ENCODE data around the gene SDK1.
"Not testable (repeated sequence)": the region's sequence is repeated elsewhere in the genome, so short reads cannot be mapped to it uniquely, and the experiment has no call there.

The SDK1 gene

GRCh38 chr7:4308205-4308590, 1007.1 kb downstream of the SDK1 start:
- H3K9me3 Mint-ChIP-seq: no peaks in the 10 kb centered on the region
- no peak overlapping the region for H3K4me3 Mint-ChIP-seq
- H3K27ac Mint-ChIP-seq: no peak overlapping the region
- H3K4me1 Mint-ChIP-seq (ENCODE audit: low read depth): no peaks in the 10 kb centered on the region
- no peaks in the 10 kb centered on the region for H3K36me3 Mint-ChIP-seq (ENCODE audit: low read depth)
- no peak for DNase-seq
- peaks cover 3% of the 10 kb centered on the region for H3K27me3 Mint-ChIP-seq

DNA sequence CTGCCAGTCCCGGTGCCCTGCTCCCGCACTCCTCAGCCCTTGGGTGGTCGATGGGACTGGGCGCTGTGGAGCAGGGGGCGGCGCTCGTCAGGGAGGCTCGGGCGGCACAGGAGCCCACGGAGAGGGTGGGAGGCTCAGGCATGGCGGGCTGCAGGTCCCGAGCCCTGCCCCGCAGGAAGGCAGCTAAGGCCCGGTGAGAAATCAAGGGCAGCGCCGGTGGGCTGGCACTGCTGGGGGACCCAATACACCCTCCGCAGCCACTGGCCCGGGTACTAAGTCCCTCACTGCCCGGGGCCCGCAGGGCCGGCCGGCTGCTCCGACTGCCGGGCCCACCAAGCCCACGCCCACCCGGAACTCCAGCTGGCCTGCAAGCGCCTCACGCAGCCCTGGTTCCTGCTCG, 1012.9 kb downstream of the SDK1 start:
- DNase-seq; H3K27me3 Mint-ChIP-seq; H3K4me1 Mint-ChIP-seq (ENCODE audit: low read depth); H3K36me3 Mint-ChIP-seq (ENCODE audit: low read depth); H3K27ac Mint-ChIP-seq; H3K9me3 Mint-ChIP-seq; H3K4me3 Mint-ChIP-seq: not testable (repeated sequence)

DNA sequence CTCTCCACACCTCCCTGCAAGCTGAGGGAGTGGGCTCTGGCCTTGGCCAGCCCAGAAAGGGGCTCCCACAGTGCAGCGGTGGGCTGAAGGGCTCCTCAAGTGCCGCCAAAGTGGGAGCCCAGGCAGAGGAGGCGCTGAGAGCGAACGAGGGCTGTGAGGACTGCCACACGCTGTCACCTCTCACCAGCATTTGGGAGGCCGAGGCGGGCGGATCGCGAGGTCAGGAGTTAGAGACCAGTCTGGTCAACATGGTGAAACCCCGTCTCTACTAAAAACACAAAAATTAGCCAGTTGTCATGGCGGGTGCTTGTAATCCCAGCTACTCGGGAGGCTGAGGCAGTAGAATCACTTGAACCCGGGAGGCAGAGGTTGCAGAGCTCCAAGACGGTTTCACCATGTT, 1013.3 kb downstream of the SDK1 start:
- H3K4me1 Mint-ChIP-seq (ENCODE audit: low read depth); H3K27me3 Mint-ChIP-seq; H3K27ac Mint-ChIP-seq; H3K36me3 Mint-ChIP-seq (ENCODE audit: low read depth); H3K9me3 Mint-ChIP-seq; DNase-seq; H3K4me3 Mint-ChIP-seq: not testable (repeated sequence)
